NB4 (cell line): ENCODE data around the gene PPP1R11.

ENCODE experiments used
- DNase-seq: peaks from one replicate; pipeline ENCODE4 v3.0.0; 2010; ENCODE audit warnings: low read depth
- H3K4me3 ChIP-seq: one replicate; pipeline ENCODE4 v1.5.1; 2011; ENCODE audit warnings: mild to moderate bottlenecking, low read depth, low read length, moderate library complexity
- CTCF ChIP-seq: IDR thresholded peaks from one replicate; pipeline ENCODE4 v1.5.1; 2012; ENCODE audit warnings: low read depth, low read length
- MAX ChIP-seq: IDR thresholded peaks from 2 replicates; pipeline ENCODE4 v1.6.1; 2011; ENCODE audit warnings: low read depth, low read length
- MYC ChIP-seq: IDR thresholded peaks from 2 replicates; pipeline ENCODE4 v1.6.1; 2011; ENCODE audit warnings: low read depth, low read length
- POLR2A ChIP-seq: IDR thresholded peaks from 2 replicates; pipeline ENCODE4 v1.6.1; 2011; ENCODE audit warnings: mild to moderate bottlenecking; ENCODE audit not compliant: insufficient read length; ENCODE audit errors: extremely low read depth

The PPP1R11 gene

GRCh38 chr6:30087876-30088275 is 20.9 kb downstream of the PPP1R11 start:
- DNase-seq = no peak
- H3K4me3 ChIP-seq = no peak overlapping the region

GRCh38 chr6:30091577-30092381 is 24.8 kb downstream of the PPP1R11 start:
- H3K4me3 ChIP-seq = no peak overlapping the region
- TF ChIP-seq MYC (no peak), CTCF (no peak), MAX (no peak)
- DNase-seq = peak; percentile 34

More at GRCh38 chr6:30087876-30088275, 20.9 kb downstream of the PPP1R11 start:
- no peak for TF ChIP-seq MYC
- TF ChIP-seq MAX = no peak
- no peak for TF ChIP-seq CTCF
- no peak for TF ChIP-seq POLR2A

GRCh38 chr6:30092852-30093543 is 26.0 kb downstream of the PPP1R11 start:
- no peak for TF ChIP-seq POLR2A
- no peak for TF ChIP-seq CTCF
- no peak for TF ChIP-seq MAX
- TF ChIP-seq MYC = no peak
- H3K4me3 ChIP-seq = no peak overlapping the region
- DNase-seq = no peak

GRCh38 chr6:30093951-30094661 is 27.1 kb downstream of the PPP1R11 start:
- no peak overlapping the region for H3K4me3 ChIP-seq
- no peak for DNase-seq
- TF ChIP-seq MAX (no peak), CTCF (no peak), POLR2A (no peak), MYC (no peak)

GRCh38 chr6:30096829-30097228 is 29.8 kb downstream of the PPP1R11 start:
- no peak for DNase-seq
- no peak for TF ChIP-seq MAX
- TF ChIP-seq POLR2A = no peak
- TF ChIP-seq MYC = no peak
- no peak for TF ChIP-seq CTCF
- H3K4me3 ChIP-seq = no peak overlapping the region
